HepG2 (cell line): ENCODE measurements around the gene EYA2. TPM values are rescaled to one million over a fixed set of nuclear protein-coding genes. Genes with fewer than 3 reads are reported as not detected.

Source experiments
- DNMT3B ChIP-seq: conservative IDR thresholded peaks from 2 replicates; pipeline ENCODE4 v1.6.1; 2016; ENCODE audit warnings: missing biosample characterization, control low read depth
- DR1 ChIP-seq: sonication (generic); formaldehyde crosslinking; IDR thresholded peaks from 2 replicates; pipeline ENCODE4 v1.8.0; 2021; ENCODE audit warnings: mild to moderate bottlenecking, missing genetic modification reagents, inconsistent platforms
- ISL2 ChIP-seq: sonication (generic); formaldehyde crosslinking; IDR thresholded peaks from 2 replicates; pipeline ENCODE4 v1.5.0; 2020; ENCODE audit warnings: missing genetic modification reagents
- REL ChIP-seq: sonication (generic); formaldehyde crosslinking; conservative IDR thresholded peaks from 2 replicates; pipeline ENCODE4 v1.8.0; 2022; ENCODE audit warnings: mild to moderate bottlenecking, missing genetic modification reagents, moderate library complexity
- SIX4 ChIP-seq: sonication (generic); formaldehyde crosslinking; IDR thresholded peaks from 2 replicates; pipeline ENCODE4 v1.4.0; 2020; ENCODE audit warnings: missing genetic modification reagents
- SOX6 ChIP-seq, 2 experiments: fragments of 450-650 bp in 1 of 2; sonication (generic) in 1 of 2; formaldehyde crosslinking in 1 of 2; IDR thresholded peaks; 2 replicates each; pipeline versions ENCODE4 v1.4.0 to v1.6.1; 2017 to 2020; ENCODE audit warnings: antibody characterized with exemption in 1 of 2, mild to moderate bottlenecking in 1 of 2, missing genetic modification reagents in 1 of 2
- SYNCRIP ChIP-seq: fragments of 200-400 bp; formaldehyde crosslinking; IDR thresholded peaks from 2 replicates; pipeline ENCODE4 v1.6.1; 2018; ENCODE audit warnings: mild to moderate bottlenecking, low read depth, low read length; ENCODE audit not compliant: insufficient read depth
- ZNF737 ChIP-seq: sonication (generic); formaldehyde crosslinking; IDR thresholded peaks from 2 replicates; pipeline ENCODE4 v1.5.0; 2020; ENCODE audit warnings: missing genetic modification reagents, mild to moderate bottlenecking, borderline replicate concordance
- polyA plus RNA-seq, 8 experiments: library from polyadenylated mRNA; depleted of rRNA in 3 of 8; stranded (reverse) in 7 of 8; unstranded in 1 of 8; fragments of >200 nt; fragmentation: Illumina TruSeq in 4 of 8; extraction: Trizol in 4 of 8; gene quantifications; 2 replicates each; pipeline versions ENCODE4 v1.2.1 to v1.2.3, GENCODE V29; 2011 to 2016; ENCODE audit warnings: low read depth in 4 of 8, missing spikeins in 1 of 8, mixed read lengths in 1 of 8; ENCODE audit not compliant: insufficient read depth in 1 of 8
- total RNA-seq, 5 experiments: library from RNA; depleted of rRNA; stranded (reverse); fragments of >200 nt; fragmentation: Illumina TruSeq; extraction: Trizol; gene quantifications; 2 replicates each; pipeline ENCODE4 v1.2.3, GENCODE V29; 2016; ENCODE audit warnings: low read depth in 1 of 5
- TF ChIP-seq, protein P1 (sequence below): sonication (generic); formaldehyde crosslinking; IDR thresholded peaks from 2 replicates; pipeline ENCODE4 v1.4.0; 2020; ENCODE audit warnings: mild to moderate bottlenecking, missing genetic modification reagents
- TF ChIP-seq, protein P2 (sequence below): sonication (generic); formaldehyde crosslinking; IDR thresholded peaks from 2 replicates; pipeline ENCODE4 v1.4.0; 2020; ENCODE audit warnings: mild to moderate bottlenecking, missing genetic modification reagents
- TF ChIP-seq, protein P3 (sequence below): sonication (generic); formaldehyde crosslinking; IDR thresholded peaks from 2 replicates; pipeline ENCODE4 v1.4.0; 2020; ENCODE audit warnings: missing genetic modification reagents
- TF ChIP-seq, protein P4 (sequence below): sonication (generic); formaldehyde crosslinking; IDR thresholded peaks from 2 replicates; pipeline ENCODE4 v1.4.0; 2020; ENCODE audit warnings: missing genetic modification reagents
- TF ChIP-seq, protein P5 (sequence below): sonication (generic); formaldehyde crosslinking; IDR thresholded peaks from 2 replicates; pipeline ENCODE4 v1.8.1; 2023; ENCODE audit warnings: mild to moderate bottlenecking, missing genetic modification reagents

Gene EYA2
- total and polyA plus RNA-seq, 2 of the 13 experiments (the other 11 are each of a cell fraction or from before 2014, with no cell fraction given): not detected

DNA sequence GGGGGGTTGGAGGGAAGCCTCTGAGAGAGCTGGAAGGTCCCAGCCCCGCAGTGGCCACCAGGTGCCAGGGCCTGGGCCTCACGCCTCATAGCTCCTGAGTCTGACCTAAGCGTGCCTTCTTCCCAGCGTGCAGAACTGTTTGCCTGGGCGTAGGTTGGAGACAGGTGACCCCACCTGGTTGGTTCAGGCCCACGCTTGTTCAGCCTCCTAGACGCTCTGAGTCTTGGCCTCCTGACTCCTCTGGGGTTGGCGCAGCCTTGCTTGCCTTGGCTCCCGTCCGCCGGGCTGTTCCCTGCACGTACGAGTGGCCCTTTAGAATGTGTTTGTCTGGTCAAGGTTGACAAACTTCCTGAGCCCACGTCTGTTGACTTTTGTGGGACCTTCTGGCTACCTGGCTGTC is 70.8 kb downstream of the EYA2 start (continued):
- TF ChIP-seq ISL2 (CRISPR knock-in tag) (no peak), DR1 (CRISPR knock-in tag) (no peak), ZNF737 (CRISPR knock-in tag) (no peak), SOX6 (IDR thresholded peaks at IDR 0.05) (no peak), SOX6 (CRISPR knock-in tag; IDR thresholded peaks at IDR 0.05) (no peak), REL (CRISPR knock-in tag) (no peak), DNMT3B (CRISPR knock-in tag) (no peak), SIX4 (no peak), SYNCRIP (no peak)
- TF ChIP-seq, protein P1, sequence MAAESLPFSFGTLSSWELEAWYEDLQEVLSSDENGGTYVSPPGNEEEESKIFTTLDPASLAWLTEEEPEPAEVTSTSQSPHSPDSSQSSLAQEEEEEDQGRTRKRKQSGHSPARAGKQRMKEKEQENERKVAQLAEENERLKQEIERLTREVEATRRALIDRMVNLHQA (CRISPR knock-in tag): no peak
- TF ChIP-seq, protein P2, sequence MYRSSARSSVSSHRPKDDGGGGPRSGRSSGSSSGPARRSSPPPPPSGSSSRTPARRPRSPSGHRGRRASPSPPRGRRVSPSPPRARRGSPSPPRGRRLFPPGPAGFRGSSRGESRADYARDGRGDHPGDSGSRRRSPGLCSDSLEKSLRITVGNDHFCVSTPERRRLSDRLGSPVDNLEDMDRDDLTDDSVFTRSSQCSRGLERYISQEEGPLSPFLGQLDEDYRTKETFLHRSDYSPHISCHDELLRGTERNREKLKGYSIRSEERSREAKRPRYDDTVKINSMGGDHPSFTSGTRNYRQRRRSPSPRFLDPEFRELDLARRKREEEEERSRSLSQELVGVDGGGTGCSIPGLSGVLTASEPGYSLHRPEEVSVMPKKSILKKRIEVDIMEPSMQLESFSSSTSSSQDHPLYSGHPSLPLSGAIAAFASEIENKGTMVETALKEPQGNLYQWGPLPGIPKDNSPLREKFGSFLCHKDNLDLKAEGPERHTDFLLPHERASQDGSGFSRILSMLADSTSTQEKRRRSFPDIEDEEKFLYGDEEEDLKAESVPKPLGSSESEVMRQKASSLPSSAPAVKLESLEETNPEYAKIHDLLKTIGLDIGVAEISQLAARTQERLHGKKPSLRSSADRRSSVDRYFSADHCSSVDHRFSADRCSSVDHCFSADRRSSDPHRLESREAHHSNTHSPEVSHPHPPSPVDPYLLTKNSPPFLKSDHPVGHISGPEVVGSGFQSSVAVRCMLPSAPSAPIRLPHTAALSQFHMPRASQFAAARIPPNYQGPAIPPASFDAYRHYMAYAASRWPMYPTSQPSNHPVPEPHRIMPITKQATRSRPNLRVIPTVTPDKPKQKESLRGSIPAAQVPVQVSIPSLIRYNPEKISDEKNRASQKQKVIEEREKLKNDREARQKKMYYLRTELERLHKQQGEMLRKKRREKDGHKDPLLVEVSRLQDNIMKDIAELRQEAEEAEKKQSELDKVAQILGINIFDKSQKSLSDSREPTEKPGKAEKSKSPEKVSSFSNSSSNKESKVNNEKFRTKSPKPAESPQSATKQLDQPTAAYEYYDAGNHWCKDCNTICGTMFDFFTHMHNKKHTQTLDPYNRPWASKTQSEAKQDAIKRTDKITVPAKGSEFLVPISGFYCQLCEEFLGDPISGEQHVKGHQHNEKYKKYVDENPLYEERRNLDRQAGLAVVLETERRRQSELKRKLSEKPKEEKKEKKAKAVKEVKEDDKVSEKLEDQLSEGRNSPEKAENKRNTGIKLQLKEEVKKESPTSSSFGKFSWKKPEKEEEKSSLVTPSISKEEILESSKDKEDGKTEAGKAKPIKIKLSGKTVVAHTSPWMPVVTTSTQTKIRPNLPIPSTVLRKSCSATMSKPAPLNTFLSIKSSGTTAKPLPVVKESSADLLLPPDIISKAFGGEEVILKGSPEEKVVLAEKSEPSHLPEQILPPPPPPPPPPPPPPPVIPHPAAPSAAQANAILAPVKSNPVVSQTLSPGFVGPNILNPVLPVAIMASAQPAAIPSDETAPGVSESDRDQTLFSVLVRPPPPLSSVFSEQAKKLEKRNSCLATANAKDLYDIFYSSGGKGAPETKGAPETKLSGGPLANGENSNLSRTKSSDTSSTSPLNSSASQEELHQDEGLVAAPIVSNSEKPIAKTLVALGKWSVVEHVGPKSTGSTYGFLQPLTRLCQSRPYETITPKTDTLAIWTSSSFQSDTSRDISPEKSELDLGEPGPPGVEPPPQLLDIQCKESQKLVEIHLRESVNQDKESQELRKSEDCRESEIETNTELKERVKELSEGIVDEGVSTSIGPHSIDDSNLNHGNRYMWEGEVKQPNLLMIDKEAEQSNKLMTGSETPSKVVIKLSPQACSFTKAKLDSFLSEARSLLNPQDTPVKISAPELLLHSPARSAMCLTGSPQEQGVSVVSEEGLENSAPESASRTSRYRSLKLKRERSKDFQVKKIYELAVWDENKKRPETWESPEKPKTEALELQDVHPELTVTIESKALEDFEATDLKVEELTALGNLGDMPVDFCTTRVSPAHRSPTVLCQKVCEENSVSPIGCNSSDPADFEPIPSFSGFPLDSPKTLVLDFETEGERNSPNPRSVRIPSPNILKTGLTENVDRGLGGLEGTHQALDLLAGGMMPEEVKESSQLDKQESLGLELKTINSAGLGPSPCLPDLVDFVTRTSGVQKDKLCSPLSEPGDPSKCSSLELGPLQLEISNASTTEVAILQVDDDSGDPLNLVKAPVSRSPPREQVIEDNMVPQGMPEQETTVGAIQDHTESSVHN (CRISPR knock-in tag): no peak
- TF ChIP-seq, protein P3, sequence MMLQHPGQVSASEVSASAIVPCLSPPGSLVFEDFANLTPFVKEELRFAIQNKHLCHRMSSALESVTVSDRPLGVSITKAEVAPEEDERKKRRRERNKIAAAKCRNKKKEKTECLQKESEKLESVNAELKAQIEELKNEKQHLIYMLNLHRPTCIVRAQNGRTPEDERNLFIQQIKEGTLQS (CRISPR knock-in tag): no peak
- TF ChIP-seq, protein P4, sequence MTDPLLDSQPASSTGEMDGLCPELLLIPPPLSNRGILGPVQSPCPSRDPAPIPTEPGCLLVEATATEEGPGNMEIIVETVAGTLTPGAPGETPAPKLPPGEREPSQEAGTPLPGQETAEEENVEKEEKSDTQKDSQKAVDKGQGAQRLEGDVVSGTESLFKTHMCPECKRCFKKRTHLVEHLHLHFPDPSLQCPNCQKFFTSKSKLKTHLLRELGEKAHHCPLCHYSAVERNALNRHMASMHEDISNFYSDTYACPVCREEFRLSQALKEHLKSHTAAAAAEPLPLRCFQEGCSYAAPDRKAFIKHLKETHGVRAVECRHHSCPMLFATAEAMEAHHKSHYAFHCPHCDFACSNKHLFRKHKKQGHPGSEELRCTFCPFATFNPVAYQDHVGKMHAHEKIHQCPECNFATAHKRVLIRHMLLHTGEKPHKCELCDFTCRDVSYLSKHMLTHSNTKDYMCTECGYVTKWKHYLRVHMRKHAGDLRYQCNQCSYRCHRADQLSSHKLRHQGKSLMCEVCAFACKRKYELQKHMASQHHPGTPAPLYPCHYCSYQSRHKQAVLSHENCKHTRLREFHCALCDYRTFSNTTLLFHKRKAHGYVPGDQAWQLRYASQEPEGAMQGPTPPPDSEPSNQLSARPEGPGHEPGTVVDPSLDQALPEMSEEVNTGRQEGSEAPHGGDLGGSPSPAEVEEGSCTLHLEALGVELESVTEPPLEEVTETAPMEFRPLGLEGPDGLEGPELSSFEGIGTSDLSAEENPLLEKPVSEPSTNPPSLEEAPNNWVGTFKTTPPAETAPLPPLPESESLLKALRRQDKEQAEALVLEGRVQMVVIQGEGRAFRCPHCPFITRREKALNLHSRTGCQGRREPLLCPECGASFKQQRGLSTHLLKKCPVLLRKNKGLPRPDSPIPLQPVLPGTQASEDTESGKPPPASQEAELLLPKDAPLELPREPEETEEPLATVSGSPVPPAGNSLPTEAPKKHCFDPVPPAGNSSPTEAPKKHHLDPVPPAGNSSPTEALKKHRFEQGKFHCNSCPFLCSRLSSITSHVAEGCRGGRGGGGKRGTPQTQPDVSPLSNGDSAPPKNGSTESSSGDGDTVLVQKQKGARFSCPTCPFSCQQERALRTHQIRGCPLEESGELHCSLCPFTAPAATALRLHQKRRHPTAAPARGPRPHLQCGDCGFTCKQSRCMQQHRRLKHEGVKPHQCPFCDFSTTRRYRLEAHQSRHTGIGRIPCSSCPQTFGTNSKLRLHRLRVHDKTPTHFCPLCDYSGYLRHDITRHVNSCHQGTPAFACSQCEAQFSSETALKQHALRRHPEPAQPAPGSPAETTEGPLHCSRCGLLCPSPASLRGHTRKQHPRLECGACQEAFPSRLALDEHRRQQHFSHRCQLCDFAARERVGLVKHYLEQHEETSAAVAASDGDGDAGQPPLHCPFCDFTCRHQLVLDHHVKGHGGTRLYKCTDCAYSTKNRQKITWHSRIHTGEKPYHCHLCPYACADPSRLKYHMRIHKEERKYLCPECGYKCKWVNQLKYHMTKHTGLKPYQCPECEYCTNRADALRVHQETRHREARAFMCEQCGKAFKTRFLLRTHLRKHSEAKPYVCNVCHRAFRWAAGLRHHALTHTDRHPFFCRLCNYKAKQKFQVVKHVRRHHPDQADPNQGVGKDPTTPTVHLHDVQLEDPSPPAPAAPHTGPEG: no peak
- TF ChIP-seq, protein P5, sequence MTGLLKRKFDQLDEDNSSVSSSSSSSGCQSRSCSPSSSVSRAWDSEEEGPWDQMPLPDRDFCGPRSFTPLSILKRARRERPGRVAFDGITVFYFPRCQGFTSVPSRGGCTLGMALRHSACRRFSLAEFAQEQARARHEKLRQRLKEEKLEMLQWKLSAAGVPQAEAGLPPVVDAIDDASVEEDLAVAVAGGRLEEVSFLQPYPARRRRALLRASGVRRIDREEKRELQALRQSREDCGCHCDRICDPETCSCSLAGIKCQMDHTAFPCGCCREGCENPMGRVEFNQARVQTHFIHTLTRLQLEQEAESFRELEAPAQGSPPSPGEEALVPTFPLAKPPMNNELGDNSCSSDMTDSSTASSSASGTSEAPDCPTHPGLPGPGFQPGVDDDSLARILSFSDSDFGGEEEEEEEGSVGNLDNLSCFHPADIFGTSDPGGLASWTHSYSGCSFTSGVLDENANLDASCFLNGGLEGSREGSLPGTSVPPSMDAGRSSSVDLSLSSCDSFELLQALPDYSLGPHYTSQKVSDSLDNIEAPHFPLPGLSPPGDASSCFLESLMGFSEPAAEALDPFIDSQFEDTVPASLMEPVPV (CRISPR knock-in tag): no peak
